GM23248 (cell line): ENCODE measurements around the gene SFTPD.

Experiments
- EZH2 ChIP-seq: fragments of 200-600 bp; sonication (generic); IDR thresholded peaks from 2 replicates; pipeline ENCODE4 v1.6.1; 2018; ENCODE audit warnings: antibody characterized with exemption, mild to moderate bottlenecking; ENCODE audit not compliant: insufficient read depth, poor library complexity, severe bottlenecking
- EZH2phosphoT487 ChIP-seq: fragments of 200-600 bp; sonication (generic); IDR thresholded peaks from 2 replicates; pipeline ENCODE4 v1.6.1; 2018; ENCODE audit warnings: antibody characterized with exemption, moderate library complexity, mild to moderate bottlenecking, low read depth; ENCODE audit not compliant: insufficient read depth

- TF ChIP-seq EZH2 (no peak), EZH2phosphoT487 (no peak)
These were observed 34.0 kb upstream of the SFTPD start for GRCh38 chr10:79982861-79983260.
